Thyroid gland (tissue), 4 donors: ENCODE data around the gene ZNF385B.

Experiments
- CTCF ChIP-seq, 6 experiments: fragments of 200-600 bp in 3 of 6; fragments of 450-650 bp in 3 of 6; sonication (generic) in 3 of 6; IDR thresholded peaks; one replicate each; pipeline ENCODE4 v1.5.1; 2016 to 2019; ENCODE audit warnings: antibody characterized with exemption in 6 of 6, mild to moderate bottlenecking in 2 of 6, inconsistent platforms in 1 of 6, moderate library complexity in 1 of 6
- POLR2A ChIP-seq, 2 donors: fragments of 450-650 bp; IDR thresholded peaks; one replicate each; pipeline ENCODE4 v1.6.1; 2017; ENCODE audit warnings: antibody characterized with exemption in 2 of 2, mild to moderate bottlenecking in 2 of 2, moderate library complexity in 1 of 2

GRCh38 chr2:179910735-179911113 is 49.3 kb upstream of the ZNF385B start:
- TF ChIP-seq CTCF (IDR thresholded peaks at IDR 0.05): no peak
- no peak for TF ChIP-seq POLR2A (IDR thresholded peaks at IDR 0.05)
